Psoas muscle (tissue), 8 donors: ENCODE measurements around the gene NDUFS1. TPM values are rescaled to one million over a fixed set of nuclear protein-coding genes. Genes with fewer than 3 reads are reported as not detected.

ENCODE experiments used
- ATAC-seq, 4 donors: fragments of 200-7000 bp; cut with Tn5 transposase; one replicate each; pipeline ENCODE4 v1.9.1; 2020; ENCODE audit warnings: moderate library complexity in 3 of 4, mild to moderate bottlenecking in 2 of 4
- DNase-seq, 2 donors: peaks; one replicate each; pipeline ENCODE4 v3.0.0-alpha.2; 2020
- H3K27ac ChIP-seq: fragments of 200-600 bp; one replicate; pipeline ENCODE4 v1.8.0; 2022
- H3K27me3 ChIP-seq, 3 donors: fragments of 200-600 bp in 1 of 3; one replicate each; pipeline versions ENCODE4 v1.6.1 to v1.8.0; 2013 to 2022; ENCODE audit warnings: low read length in 2 of 3, mild to moderate bottlenecking in 2 of 3, moderate library complexity in 1 of 3; ENCODE audit not compliant: insufficient read depth in 3 of 3
- H3K36me3 ChIP-seq, 2 donors: fragments of 200-600 bp in 1 of 2; one replicate each; pipeline versions ENCODE4 v1.6.1 to v1.8.0; 2013 to 2022; ENCODE audit warnings: low read depth in 1 of 2, mild to moderate bottlenecking in 1 of 2, moderate library complexity in 1 of 2; ENCODE audit not compliant: insufficient read depth in 1 of 2
- H3K4me1 ChIP-seq: fragments of 200-600 bp; one replicate; pipeline ENCODE4 v1.8.0; 2022
- H3K4me3 ChIP-seq: fragments of 200-600 bp; one replicate; pipeline ENCODE4 v1.8.0; 2022; ENCODE audit warnings: mild to moderate bottlenecking
- H3K9me3 ChIP-seq: fragments of 200-600 bp; one replicate; pipeline ENCODE4 v1.8.0; 2022
- WGBS, 3 donors: extraction: QIAGEN DNeasy Blood & Tissue Kit; methylation state at CpG; one replicate each; pipeline versions ENCODE4 v1.1.6 to v1.1.7; 2013; 5-methylcytosine and 5-hydroxymethylcytosine counted together
- intact Hi-C, 2 donors: fragments of 100-400 bp; cut with DNase I; formaldehyde crosslinking; loops; one replicate each; pipeline versions ENCODE4 v1.11.0 to v1.14.2; 2022
- polyA plus RNA-seq, 3 donors: library from polyadenylated mRNA; stranded (reverse); fragments of 200-250 nt; gene quantifications; one replicate each; pipeline ENCODE4 v1.2.3, GENCODE V29; 2013
- total RNA-seq, 4 donors: library from RNA; stranded (reverse); fragmentation: NEBNext Ultra II Directional in 2 of 4; extraction: Animal tissue kit (Norgen Biotek cat#: 25700) in 2 of 4; gene quantifications; one replicate each; pipeline versions ENCODE4 v1.2.1 to v1.2.4, GENCODE V29; 2021 to 2023
- TF ChIP-seq, protein P1 (sequence below): fragments of 200-600 bp; IDR thresholded peaks from one replicate; pipeline ENCODE4 v1.8.0; 2022; ENCODE audit warnings: antibody characterized with exemption
- donor health status: healthy with polysubstance abuse.
- donor health status: DM: no; HTN: no; CAD: no; lungs with moderate emphysema.
- donor health status: Bipolar disorder and iron deficiency.
- donor health status: healthy.
- donor health status: DM: yes; HTN: yes; CAD: no.
- donor health status: DM: no; HTN: no; CAD: no.
- donor health status: DM: no; HTN: no; CAD: no.
- donor health status: DM: yes; HTN: yes; CAD: no.

The NDUFS1 gene
- total and polyA plus RNA-seq, 7 donors, result 117 to 420 (median 231) TPM

GRCh38 chr2:206115026-206115578, 44.1 kb downstream of the NDUFS1 start:
- no peaks in the 10 kb centered on the region for H3K4me1 ChIP-seq
- TF ChIP-seq, protein P1, sequence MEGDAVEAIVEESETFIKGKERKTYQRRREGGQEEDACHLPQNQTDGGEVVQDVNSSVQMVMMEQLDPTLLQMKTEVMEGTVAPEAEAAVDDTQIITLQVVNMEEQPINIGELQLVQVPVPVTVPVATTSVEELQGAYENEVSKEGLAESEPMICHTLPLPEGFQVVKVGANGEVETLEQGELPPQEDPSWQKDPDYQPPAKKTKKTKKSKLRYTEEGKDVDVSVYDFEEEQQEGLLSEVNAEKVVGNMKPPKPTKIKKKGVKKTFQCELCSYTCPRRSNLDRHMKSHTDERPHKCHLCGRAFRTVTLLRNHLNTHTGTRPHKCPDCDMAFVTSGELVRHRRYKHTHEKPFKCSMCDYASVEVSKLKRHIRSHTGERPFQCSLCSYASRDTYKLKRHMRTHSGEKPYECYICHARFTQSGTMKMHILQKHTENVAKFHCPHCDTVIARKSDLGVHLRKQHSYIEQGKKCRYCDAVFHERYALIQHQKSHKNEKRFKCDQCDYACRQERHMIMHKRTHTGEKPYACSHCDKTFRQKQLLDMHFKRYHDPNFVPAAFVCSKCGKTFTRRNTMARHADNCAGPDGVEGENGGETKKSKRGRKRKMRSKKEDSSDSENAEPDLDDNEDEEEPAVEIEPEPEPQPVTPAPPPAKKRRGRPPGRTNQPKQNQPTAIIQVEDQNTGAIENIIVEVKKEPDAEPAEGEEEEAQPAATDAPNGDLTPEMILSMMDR, result no peak
- WGBS, 3 donors, result 99% methylated on average over 3 of the region's 3 CpGs
- intact Hi-C loops, result no loop called here
- peaks cover 5 to 69% of the 10 kb centered on the region in 2 donors for H3K36me3 ChIP-seq
- no peaks in the 10 kb centered on the region for H3K9me3 ChIP-seq
- no peak for DNase-seq
- H3K4me3 ChIP-seq, result no peak overlapping the region
- H3K27me3 ChIP-seq, result no peaks in the 10 kb centered on the region
- ATAC-seq, result no peak
- no peak overlapping the region for H3K27ac ChIP-seq

DNA sequence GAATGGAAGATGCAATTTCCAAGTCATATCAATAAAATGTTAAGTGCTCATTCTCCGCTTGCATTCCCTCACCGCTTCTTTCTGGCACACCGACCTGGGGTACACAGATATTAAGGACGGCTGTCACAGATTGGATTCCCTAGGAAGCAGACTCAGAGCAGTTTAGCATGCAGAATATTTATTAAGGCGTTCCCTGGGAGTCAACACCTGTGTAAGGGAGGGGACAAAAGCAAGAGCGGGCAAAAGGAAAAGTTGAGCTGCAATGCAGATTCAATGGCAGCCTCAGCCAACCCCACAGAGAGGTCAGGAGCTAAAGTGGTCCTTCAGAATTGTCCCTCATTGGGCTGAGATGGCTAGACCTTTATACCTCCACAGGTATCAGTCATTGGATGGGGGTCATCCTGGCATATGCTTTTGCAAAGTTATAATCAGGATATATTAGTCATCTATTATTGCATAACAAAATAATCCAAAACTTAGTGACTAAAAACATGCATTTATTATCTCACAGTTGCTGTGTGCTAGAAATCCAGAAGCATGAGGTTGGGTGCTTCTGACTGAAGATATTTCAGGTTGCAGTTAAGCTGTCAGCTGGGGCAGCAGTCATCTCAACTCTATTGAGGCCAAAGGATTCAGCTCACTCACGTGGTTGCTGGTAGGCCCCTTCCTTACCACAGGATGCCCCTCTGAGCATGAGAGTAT, 46.2 kb downstream of the NDUFS1 start:
- no peaks in the 10 kb centered on the region for H3K9me3 ChIP-seq
- ATAC-seq (no peak), DNase-seq (no peak)
- H3K36me3 ChIP-seq, result peaks cover 0 to 57% of the 10 kb centered on the region in 2 donors
- H3K4me1 ChIP-seq, result no peaks in the 10 kb centered on the region
- TF ChIP-seq, protein P1, result no peak
- H3K27ac ChIP-seq, result no peak overlapping the region
- H3K4me3 ChIP-seq, result no peak overlapping the region
- H3K27me3 ChIP-seq, result no peaks in the 10 kb centered on the region
- intact Hi-C loops, result no loop called here
- 87 to 93% (median 92%) methylated on average over 7 of the region's 7 CpGs for WGBS, 3 donors

DNA sequence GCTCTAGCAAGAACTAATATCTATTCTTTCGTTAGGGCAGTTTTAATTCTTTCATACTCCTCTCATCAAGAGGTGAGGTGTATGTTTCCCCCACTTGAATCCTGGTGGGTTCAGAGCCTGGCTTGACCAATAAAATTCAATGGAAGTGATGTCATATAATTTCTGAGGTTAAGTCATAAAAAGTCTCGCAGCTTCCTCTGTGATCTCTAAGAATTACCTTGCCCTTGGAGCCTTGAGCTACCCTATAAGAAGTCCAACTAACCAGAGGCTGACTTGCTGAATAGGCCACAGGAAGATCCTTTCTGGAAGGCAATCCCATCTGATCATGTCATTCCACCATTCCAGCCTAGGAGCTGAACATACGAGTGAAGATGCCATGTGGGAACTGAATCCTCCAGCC, 47.1 kb downstream of the NDUFS1 start:
- WGBS, 3 donors, result 85 to 95% (median 85%) methylated on average over 3 of the region's 3 CpGs
- Histone ChIP-seq H3K9me3 (no peaks in the 10 kb centered on the region), H3K27ac (no peak overlapping the region), H3K27me3 (no peaks in the 10 kb centered on the region), H3K4me1 (no peaks in the 10 kb centered on the region), H3K4me3 (no peak overlapping the region), H3K36me3 (peaks cover 0 to 51% of the 10 kb centered on the region in 2 donors)
- TF ChIP-seq, protein P1, result no peak
- no peak for ATAC-seq
- no peak for DNase-seq
- intact Hi-C loops, result no loop called here

DNA sequence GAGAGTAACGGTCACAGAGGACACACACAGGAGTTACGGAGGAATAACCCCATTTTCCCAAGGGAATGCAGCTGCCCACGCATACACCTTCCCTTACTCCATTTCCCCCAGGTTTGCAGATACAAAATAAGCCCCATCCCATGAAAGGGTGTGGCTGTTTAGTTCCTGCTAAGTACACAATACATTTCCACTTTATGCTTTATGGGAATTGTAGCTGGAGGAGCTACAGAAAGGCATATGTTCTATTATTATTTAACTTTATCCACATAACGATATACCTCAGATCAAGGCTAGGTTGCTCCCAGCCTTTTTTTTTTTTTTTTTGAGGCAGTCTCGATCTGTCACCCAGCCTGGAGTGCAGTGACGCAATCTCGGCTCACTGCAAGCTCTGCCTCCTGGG, 50.5 kb downstream of the NDUFS1 start:
- DNase-seq (no peak), ATAC-seq (no peak)
- Histone ChIP-seq H3K27ac (no peak overlapping the region), H3K9me3 (no peaks in the 10 kb centered on the region), H3K36me3 (peaks cover 0 to 40% of the 10 kb centered on the region in 2 donors), H3K27me3 (no peaks in the 10 kb centered on the region), H3K4me3 (no peak overlapping the region), H3K4me1 (no peaks in the 10 kb centered on the region)
- TF ChIP-seq, protein P1, result no peak
- 75 to 82% (median 80%) methylated on average over 7 of the region's 7 CpGs for WGBS, 3 donors
- intact Hi-C loops, result no loop called here
